Stimulated activated CD4-positive, alpha-beta T cell treated with anti-CD3 and anti-CD28 coated beads, Interleukin-1b, Interleukin-23, amount 100 ng/mL, for 24 hours (primary cell): ENCODE results near the gene HDDC3.
"Not testable (repeated sequence)": the region's sequence is repeated elsewhere in the genome, so short reads cannot be mapped to it uniquely, and the experiment has no call there.

ENCODE experiments used
- DNase-seq, 4 experiments: peaks; one replicate each; pipeline ENCODE4 v3.0.0-alpha.2; 2020; ENCODE audit warnings: low read depth in 4 of 4, low spot score in 1 of 4

Gene HDDC3

GRCh38 chr15:90910441-90911301, 21.7 kb downstream of the HDDC3 start:
- no peak for DNase-seq

- no peak for DNase-seq
These were observed 22.4 kb downstream of the HDDC3 start for GRCh38 chr15:90909976-90910375.

DNA sequence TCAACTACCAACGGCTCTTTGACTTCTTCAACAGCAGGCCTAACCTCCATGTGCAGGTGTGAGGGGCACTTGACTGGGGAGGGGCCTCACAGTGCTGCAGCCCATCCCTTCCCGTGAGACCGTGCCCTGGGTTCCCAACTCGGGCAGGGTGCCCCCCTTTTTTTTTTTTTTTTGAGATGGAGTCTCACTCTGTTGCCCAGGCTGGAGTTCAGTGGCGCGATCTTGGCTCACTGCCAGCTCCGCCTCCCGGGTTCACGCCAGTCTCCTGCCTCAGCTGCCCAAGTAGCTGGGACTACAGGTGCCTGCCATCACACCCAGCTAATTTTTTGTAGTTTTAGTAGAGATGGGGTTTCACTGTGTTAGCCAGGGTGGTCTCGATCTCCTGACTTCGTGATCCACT, 22.9 kb downstream of the HDDC3 start:
- DNase-seq = not testable (repeated sequence)

DNA sequence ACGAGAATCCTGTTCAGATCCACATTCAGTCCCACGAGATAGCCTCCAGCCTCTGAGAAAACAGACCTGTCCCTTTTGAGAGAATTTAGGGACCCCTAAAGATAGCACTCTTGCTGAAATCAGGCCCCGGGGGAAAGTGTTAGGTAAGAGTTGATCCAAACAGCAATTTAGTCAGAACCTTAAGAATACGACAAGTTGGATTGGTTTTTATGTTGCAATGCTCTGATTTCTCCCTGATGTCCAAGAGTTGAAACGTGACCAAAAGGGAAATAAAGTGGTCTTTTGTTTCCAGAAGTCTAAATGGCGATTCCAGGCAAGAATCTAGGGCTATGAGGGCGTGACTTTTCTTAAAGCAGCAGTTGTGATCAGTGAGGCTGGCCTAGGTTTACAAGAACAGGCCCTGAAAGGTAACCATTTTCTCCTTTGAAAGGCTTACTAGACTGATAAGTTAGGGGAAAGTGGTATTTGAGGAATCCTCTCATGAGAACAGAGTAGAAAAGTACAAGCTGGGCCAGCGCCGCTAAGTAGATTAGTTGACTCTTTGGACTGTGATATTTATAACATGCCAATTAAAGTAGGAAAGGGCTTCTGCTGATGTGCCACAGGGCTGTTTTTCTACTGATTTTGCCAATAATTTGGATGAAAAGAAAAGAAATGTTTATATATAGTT, 24.4 kb downstream of the HDDC3 start:
- DNase-seq = no peak

GRCh38 chr15:90907051-90907660, 25.2 kb downstream of the HDDC3 start:
- no peak for DNase-seq

DNA sequence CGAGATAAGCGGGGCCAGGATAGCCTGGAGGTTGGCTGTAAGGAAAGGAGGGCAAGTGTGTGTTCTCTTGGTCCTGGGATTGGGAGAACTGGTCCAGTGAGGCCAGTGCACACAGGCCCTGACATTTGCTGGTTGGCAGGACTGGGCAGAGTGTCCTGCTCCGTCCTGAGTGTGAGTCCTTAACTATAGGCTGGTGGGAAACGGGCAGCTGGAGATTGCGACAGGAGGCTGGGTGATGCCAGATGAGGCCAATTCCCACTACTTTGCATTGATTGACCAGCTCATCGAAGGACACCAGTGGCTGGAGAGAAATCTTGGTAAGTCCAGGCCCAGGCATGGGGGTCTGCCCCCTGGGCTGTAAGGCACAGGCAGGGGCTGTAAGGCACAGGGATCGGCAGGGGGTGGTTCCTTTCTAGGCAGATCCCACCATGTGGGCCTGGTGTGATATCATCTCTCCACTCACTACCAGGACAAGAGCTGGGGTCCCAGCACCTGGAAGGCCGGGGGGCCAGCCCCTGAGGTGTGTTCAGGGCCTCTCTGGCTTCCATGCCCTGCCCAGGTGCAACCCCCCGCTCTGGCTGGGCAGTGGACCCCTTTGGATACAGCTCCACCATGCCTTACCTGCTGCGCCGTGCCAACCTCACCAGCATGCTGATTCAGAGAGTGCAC, 26.0 kb downstream of the HDDC3 start:
- no peak for DNase-seq

DNA sequence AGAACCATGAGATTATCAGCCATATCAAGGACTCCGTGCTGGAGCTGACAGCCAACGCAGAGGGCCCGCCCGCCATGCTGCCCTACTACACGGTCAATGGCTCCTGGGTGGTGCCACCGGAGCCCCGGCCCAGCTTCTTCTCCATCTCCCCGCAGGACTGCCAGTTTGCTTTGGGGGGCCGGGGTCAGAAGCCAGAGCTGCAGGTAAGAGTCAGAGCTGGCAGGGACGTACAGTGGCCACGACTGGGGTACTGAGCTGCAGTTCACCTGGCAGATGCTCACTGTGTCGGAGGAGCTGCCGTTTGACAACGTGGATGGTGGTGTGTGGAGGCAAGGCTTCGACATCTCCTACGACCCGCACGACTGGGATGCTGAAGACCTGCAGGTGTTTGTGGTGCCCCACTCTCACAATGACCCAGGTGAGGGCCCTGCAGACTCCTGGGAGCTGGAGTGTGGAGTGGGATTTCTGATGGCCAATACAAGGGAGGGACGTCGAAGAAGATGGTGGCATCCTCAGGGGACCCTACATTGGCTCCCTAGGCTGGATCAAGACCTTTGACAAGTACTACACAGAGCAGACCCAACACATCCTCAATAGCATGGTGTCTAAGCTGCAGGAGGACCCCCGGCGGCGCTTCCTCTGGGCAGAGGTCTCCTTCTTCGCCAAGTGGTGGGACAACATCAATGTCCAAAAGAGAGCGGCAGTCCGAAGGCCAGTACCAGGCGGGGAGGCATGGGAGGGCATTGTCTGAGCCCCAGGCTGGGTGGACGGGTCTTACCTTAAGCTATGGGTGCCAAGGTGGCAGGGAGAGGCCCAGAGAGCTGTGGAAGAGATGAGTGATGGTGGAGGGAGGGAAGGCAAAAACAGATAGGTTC, 26.8 kb downstream of the HDDC3 start:
- DNase-seq = no peak

GRCh38 chr15:90904746-90905145, 27.6 kb downstream of the HDDC3 start:
- DNase-seq = no peak

DNA sequence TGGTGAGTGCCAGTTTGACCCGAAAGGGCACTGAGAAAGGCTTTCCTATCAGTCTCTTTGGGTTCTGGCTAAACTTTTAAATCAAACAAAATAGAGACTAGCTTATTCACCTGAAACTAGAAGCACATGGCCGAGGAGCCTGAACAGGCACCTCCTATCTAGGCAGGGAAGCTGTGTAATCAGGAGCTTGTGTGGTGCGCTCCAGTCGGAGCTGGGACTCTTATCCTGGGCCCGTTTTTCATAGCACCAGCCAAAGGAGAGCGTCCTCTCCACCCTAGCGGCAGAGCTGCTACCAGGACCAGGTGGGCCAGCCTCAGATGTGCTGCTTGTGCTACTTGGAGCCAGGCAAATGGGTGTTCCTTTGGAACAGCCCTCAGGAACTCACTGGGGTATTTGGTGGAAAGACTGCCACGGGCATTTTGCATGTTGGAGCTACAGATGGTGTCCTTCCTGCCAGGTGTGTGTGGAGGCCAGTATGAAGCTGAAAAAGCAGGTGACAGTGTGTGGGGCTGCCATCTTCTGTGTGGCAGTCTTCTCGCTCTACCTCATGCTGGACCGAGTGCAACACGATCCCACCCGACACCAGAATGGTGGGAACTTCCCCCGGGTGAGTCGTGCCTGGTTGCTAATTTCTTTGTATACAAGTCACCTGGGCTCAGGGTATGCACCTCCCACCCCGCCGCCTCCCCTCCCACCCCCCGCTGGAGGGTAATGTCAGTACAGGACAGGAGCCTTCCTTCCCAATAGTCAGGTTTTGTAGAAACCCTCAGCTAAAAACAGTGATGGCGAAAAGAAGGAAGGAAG, 28.4 kb downstream of the HDDC3 start:
- no peak for DNase-seq

- DNase-seq = peak; percentile 54 to 77 (median 68)
These were observed 29.3 kb downstream of the HDDC3 start, which contains the start of gene MAN2A2 for GRCh38 chr15:90902840-90903732. TSS of gene MAN2A2 (plus strand) at chr15:90903302. CDS start at chr15:90904208, 906 bp downstream.

- DNase-seq = peak; percentile 36 to 63 (median 46)
These were observed 30.1 kb downstream of the HDDC3 start for GRCh38 chr15:90902040-90902839.

DNA sequence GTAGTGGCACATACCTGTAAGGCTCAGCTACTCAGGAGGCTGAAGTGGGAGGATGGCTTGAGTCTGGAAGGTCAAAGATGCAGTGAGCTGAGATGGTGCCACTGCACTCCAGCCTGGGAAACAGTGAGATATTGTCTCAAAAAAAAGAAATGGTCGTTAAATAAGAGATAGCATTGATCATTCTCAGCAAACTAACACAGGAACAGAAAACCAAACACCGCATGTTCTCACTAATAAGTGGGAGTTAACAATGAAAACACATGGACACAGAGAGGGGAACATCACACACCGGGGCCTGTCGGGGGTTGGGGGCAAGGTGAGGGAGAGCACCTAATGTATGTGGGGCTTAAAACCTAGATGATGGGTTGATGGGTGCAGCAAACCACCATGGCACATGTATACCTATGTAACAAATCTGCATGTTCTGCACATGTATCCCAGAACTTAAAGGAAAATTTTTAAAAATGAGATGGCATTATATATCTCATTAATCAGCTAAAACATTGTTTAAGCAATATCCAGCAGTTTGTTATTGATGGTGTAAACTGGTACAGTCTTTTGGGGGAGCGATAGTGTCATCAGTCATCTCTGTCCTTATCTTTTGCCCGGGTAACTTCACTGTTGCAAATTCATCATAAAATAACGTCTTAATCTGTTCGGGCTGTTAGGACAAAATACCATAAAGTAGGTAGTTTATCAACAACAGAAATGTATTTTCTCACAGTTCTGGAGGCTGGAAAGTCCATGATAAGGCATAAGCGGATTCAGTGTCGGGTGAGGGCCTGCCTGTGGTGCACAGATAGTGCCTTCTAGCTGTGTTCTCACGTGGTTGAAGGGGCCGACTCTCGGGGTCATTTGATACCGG, 30.9 kb downstream of the HDDC3 start:
- no peak for DNase-seq

DNA sequence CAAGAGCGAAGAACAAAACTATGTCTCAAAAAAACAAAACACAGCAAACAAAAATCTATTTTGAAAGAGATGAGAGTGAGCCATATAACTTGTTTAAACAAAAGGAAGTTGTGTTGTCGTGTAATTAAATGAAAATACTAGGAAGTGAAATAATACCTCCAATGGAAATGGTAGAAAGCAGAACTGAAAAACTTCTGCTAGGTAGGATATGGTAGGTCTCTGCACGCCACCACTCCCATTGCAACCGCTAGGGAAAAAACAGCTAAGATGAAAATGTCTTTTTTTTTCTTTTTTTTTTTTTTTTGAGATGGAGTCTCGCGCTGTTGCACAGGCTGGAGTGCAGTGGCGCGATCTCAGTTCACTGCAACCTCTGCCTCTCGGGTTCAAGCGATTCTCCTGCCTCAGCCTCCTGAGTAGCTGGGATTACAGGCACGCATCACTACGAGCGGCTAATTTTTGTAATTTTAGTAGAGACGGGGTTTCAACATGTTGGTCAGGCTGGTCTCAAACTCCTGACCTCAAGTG, 35.2 kb downstream of the HDDC3 start:
- not testable (repeated sequence) for DNase-seq

DNA sequence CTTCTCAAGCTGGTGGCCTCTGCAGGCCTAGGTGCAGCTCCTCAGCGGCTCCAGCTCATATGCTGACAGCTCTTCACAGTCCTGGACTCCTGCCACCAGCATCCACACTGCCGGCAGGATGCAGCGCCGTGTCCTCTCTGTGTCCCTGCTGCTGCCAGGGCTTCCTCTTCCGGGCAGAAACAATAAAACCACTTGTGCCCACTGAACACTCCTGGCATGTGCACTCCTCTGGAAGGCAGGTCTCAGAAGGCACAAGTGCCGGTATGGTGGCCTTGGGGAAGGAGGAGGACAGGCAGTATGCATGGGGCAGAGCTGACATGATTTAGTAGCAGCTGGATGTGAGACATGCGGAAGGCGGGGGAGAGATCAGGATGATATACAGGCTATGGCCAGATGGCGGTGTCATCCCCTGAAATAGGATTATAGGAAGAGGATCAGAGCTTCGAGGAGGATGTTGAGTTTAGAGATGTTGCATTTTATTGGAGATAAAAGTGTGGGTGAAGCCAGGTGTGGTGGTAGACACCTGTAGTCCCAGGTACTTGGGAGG, 36.7 kb downstream of the HDDC3 start:
- DNase-seq = no peak

- no peak for DNase-seq
These were observed 38.9 kb downstream of the HDDC3 start for GRCh38 chr15:90893175-90894090.
